ENCODE data around the gene RNF227. TPM values are rescaled to one million over a fixed set of nuclear protein-coding genes. Genes with fewer than 3 reads are reported as not detected.
"Not testable (repeated sequence)": the region's sequence is repeated elsewhere in the genome, so short reads cannot be mapped to it uniquely, and the experiment has no call there.

Gene RNF227
- total RNA-seq, 1 donor from 2014 or later = 3.1 TPM

DNA sequence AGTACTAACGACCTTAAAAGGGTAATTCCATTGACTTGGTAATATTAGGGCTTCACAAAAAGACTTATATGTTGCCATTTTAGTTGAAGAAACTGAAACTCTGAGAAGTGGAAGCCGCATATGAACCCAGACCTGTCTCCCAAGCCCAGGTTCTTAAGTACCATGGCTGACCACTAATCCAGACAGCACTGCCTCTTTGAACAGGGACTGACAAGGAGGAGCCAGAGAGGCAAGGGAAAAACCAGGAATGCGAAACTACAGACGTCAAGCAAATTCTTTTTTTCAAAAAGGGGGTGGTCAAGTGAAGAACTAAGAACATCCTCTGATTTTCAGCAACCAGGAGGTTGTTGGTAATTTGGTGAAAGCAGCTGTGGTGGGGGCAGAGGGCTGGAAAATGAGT is 43.0 kb downstream of the RNF227 start:
- H3K4me3 Mint-ChIP-seq = no peak overlapping the region
- DNase-seq (ENCODE audit: low spot score in 2 of 2, unreplicated experiment in 2 of 2) = no peak
- H3K4me1 Mint-ChIP-seq = peaks cover 10% of the 10 kb centered on the region
- peak overlapping the region; percentile 68 for H3K27ac Mint-ChIP-seq
- TF ChIP-seq, protein P1, sequence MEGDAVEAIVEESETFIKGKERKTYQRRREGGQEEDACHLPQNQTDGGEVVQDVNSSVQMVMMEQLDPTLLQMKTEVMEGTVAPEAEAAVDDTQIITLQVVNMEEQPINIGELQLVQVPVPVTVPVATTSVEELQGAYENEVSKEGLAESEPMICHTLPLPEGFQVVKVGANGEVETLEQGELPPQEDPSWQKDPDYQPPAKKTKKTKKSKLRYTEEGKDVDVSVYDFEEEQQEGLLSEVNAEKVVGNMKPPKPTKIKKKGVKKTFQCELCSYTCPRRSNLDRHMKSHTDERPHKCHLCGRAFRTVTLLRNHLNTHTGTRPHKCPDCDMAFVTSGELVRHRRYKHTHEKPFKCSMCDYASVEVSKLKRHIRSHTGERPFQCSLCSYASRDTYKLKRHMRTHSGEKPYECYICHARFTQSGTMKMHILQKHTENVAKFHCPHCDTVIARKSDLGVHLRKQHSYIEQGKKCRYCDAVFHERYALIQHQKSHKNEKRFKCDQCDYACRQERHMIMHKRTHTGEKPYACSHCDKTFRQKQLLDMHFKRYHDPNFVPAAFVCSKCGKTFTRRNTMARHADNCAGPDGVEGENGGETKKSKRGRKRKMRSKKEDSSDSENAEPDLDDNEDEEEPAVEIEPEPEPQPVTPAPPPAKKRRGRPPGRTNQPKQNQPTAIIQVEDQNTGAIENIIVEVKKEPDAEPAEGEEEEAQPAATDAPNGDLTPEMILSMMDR (IDR thresholded peaks at IDR 0.05; ENCODE audit: unreplicated experiment) = no peak
- H3K9me3 Mint-ChIP-seq = no peaks in the 10 kb centered on the region
- peaks cover 26% of the 10 kb centered on the region for H3K36me3 Mint-ChIP-seq
- H3K27me3 Mint-ChIP-seq (ENCODE audit: low read depth) = no peaks in the 10 kb centered on the region

DNA sequence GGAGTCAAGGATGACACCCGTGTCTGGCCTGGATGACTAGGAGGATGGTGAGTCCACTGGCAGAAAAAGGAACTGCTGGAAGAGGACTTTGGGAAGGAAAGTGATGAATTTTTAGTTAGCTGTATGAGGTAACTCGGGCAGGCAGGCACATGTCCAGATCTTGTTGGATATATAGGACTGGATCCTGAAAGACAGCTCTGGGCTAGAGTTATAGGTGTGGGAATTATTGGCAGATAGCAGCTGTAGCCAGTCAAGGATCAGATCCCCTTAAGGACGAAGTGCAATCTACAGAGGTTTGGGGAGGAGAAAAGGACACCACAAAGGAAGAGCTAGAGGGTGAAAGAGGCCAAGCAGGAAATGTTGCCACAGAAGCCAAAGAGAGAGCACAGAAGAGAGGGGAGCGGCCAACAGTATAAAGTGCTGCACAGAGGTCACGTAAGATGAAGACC is 48.2 kb downstream of the RNF227 start:
- Mint-ChIP-seq H3K36me3 (peaks cover 23% of the 10 kb centered on the region), H3K27me3 (ENCODE audit: low read depth) (no peaks in the 10 kb centered on the region), H3K4me1 (peaks cover 4% of the 10 kb centered on the region), H3K9me3 (no peaks in the 10 kb centered on the region), H3K27ac (no peak overlapping the region), H3K4me3 (no peak overlapping the region)
- no peak for DNase-seq (ENCODE audit: low spot score in 2 of 2, unreplicated experiment in 2 of 2)
- TF ChIP-seq, protein P1 (IDR thresholded peaks at IDR 0.05; ENCODE audit: unreplicated experiment) = no peak

DNA sequence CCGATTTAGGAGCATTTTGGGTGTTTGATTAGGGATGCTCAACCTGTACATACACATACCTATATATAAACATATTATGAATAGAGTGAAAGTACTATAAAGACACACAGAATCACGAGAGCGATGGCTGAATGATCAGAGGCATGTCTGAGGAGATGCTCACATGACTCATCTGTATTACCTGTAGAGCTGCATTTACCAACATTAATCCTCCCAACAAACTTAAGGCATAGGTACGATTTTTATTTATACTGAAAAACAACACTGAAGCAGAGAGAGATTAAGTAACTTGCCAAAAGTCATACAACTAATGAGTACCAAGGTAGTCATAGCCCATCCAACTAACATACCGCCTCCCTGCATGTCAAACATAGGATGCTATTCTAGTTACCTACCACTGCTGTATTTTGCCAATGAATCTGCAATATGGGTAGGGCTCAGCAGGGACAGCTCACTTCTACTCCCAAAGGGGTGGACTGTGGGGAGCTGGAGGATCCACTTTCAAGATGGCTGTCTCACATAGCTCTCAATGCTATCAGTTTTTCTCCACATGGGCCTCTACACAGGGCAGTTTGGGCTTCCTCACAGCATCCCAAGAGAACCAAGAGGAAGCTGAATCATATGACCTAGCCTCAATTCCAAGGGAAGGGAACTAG is 51.0 kb downstream of the RNF227 start:
- Mint-ChIP-seq H3K4me3 (no peak overlapping the region), H3K9me3 (no peaks in the 10 kb centered on the region), H3K36me3 (peaks cover 21% of the 10 kb centered on the region), H3K27ac (no peak overlapping the region), H3K4me1 (peaks cover 7% of the 10 kb centered on the region), H3K27me3 (ENCODE audit: low read depth) (no peaks in the 10 kb centered on the region)
- no peak for DNase-seq (ENCODE audit: low spot score in 2 of 2, unreplicated experiment in 2 of 2)
- TF ChIP-seq, protein P1 (IDR thresholded peaks at IDR 0.05; ENCODE audit: unreplicated experiment) = no peak

DNA sequence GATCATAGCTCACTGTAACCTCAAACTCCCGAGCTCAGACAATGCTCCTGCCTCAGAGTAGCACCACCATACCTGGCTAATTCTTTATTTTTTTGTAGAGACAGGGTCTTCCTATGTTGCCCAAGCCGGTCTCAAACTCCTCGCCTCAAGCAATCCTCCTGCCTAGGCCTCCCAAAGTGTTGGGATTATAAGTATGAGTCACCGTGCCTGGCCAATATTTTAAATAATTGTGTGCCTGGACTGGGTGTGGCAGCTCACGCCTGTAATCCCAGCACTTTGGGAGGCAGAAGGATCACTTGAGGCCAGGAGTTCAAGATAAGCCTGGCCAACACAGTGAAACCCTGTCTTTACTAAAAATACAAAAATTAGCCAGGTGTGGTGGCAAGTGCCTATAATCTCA is 51.7 kb downstream of the RNF227 start:
- not testable (repeated sequence) for DNase-seq (ENCODE audit: low spot score in 2 of 2, unreplicated experiment in 2 of 2); H3K4me1 Mint-ChIP-seq; H3K9me3 Mint-ChIP-seq; H3K27ac Mint-ChIP-seq; H3K27me3 Mint-ChIP-seq (ENCODE audit: low read depth); H3K4me3 Mint-ChIP-seq
- peaks cover 21% of the 10 kb centered on the region for H3K36me3 Mint-ChIP-seq

Other genes with a start within 250 kb of the RNF227 start
- 98.8 to 105 TPM (median 101 TPM) in 3 replicates for gene TP53, start 228.8 kb downstream of the RNF227 start, total RNA-seq
- 12.3 to 13.6 TPM (median 13.1 TPM) in 3 replicates for gene WRAP53, start 227.8 kb downstream of the RNF227 start, total RNA-seq
- gene EFNB3, start 211.1 kb downstream of the RNF227 start, total RNA-seq = 27.3 to 28.2 TPM (median 28.1 TPM) in 3 replicates
- gene DNAH2, start 198.5 kb downstream of the RNF227 start, total RNA-seq = 0.18 to 0.64 TPM (median 0.25 TPM) in 3 replicates
- gene KDM6B, start 82.1 kb downstream of the RNF227 start, total RNA-seq = 88.4 to 96.3 TPM (median 94.4 TPM) in 3 replicates
- gene TMEM88, start 61.2 kb downstream of the RNF227 start, total RNA-seq = 12.3 to 15.4 TPM (median 15.2 TPM) in 3 replicates
- gene NAA38, start 58.7 kb downstream of the RNF227 start, total RNA-seq = 63.9 to 67.2 TPM (median 66.4 TPM) in 3 replicates
- 12.5 to 13.0 TPM (median 13.0 TPM) in 3 replicates for gene CYB5D1, start 58.3 kb downstream of the RNF227 start, total RNA-seq
- gene CHD3, start 27.5 kb downstream of the RNF227 start, total RNA-seq = 333 to 339 TPM (median 337 TPM) in 3 replicates
- 18.4 to 18.8 TPM (median 18.5 TPM) in 3 replicates for gene KCNAB3, start 13.6 kb upstream of the RNF227 start, total RNA-seq
- gene TRAPPC1, start 15.7 kb upstream of the RNF227 start, total RNA-seq = 98.7 to 119 TPM (median 111 TPM) in 3 replicates
- gene CNTROB, start 15.9 kb upstream of the RNF227 start, total RNA-seq = 49.4 to 51.5 TPM (median 50.0 TPM) in 3 replicates
- 0.34 to 0.75 TPM (median 0.69 TPM) in 3 replicates for gene GUCY2D, start 86.3 kb upstream of the RNF227 start, total RNA-seq
- gene ALOX15B, start 122.8 kb upstream of the RNF227 start, total RNA-seq = 0.09 TPM in 1 of 3 replicates, not detected in the others
- gene ALOX12B, start 171.4 kb upstream of the RNF227 start, total RNA-seq = 0.70 TPM in 1 of 3 replicates, not detected in the others
- 0.09 to 0.13 TPM in 2 of 3 replicates, not detected in the other for gene ALOXE3, start 202.2 kb upstream of the RNF227 start, total RNA-seq
- gene HES7, start 207.8 kb upstream of the RNF227 start, total RNA-seq = 0.45 to 0.75 TPM (median 0.66 TPM) in 3 replicates
- gene PER1, start 236.1 kb upstream of the RNF227 start, total RNA-seq = 55.2 to 70.2 TPM (median 58.0 TPM) in 3 replicates
- 51.3 to 55.3 TPM (median 54.8 TPM) in 3 replicates for gene VAMP2, start 246.7 kb upstream of the RNF227 start, total RNA-seq